WERI-Rb-1 (cell line): ENCODE measurements around the gene RNASE7.

Source experiments
- DNase-seq: peaks from one replicate; pipeline ENCODE4 v3.0.0-alpha.2; 2020
- H3K27ac ChIP-seq: fragments of 250-450 bp; sonication (Bioruptor Pico); 2 replicates; pipeline ENCODE4 v1.5.1; 2020; ENCODE audit warnings: mild to moderate bottlenecking, moderate library complexity
- H3K27me3 ChIP-seq: fragments of 250-450 bp; sonication (Bioruptor Pico); 2 replicates; pipeline ENCODE4 v1.5.1; 2021; ENCODE audit warnings: mild to moderate bottlenecking, low read depth, moderate library complexity; ENCODE audit not compliant: insufficient read depth, severe bottlenecking
- H3K36me3 ChIP-seq: fragments of 250-450 bp; sonication (Bioruptor Pico); 2 replicates; pipeline ENCODE4 v1.5.1; 2020; ENCODE audit warnings: mild to moderate bottlenecking, moderate library complexity
- H3K4me3 ChIP-seq: 2 replicates; pipeline ENCODE4 v1.5.1; 2011; ENCODE audit warnings: low read depth, mild to moderate bottlenecking, control low read depth, low read length
- H3K9me3 ChIP-seq: fragments of 250-450 bp; sonication (Bioruptor Pico); 2 replicates; pipeline ENCODE4 v1.5.1; 2021; ENCODE audit warnings: mild to moderate bottlenecking, moderate library complexity; ENCODE audit not compliant: severe bottlenecking
- CTCF ChIP-seq: IDR thresholded peaks from 2 replicates; pipeline ENCODE4 v1.5.1; 2011; ENCODE audit warnings: low read depth, mild to moderate bottlenecking, control low read depth, inconsistent platforms, low read length

RNASE7 gene

DNA sequence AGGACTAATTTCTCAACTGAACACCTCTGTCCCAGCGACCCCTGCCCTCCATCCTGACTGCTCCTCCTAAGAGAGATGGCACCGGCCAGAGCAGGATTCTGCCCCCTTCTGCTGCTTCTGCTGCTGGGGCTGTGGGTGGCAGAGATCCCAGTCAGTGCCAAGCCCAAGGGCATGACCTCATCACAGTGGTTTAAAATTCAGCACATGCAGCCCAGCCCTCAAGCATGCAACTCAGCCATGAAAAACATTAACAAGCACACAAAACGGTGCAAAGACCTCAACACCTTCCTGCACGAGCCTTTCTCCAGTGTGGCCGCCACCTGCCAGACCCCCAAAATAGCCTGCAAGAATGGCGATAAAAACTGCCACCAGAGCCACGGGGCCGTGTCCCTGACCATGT lies 756 bp downstream of the RNASE7 start:
- TF ChIP-seq CTCF: no peak
- Histone ChIP-seq H3K36me3 (no peaks in the 10 kb centered on the region), H3K27ac (no peak overlapping the region), H3K9me3 (no peaks in the 10 kb centered on the region), H3K27me3 (no peaks in the 10 kb centered on the region), H3K4me3 (no peak overlapping the region)
- DNase-seq: no peak

DNA sequence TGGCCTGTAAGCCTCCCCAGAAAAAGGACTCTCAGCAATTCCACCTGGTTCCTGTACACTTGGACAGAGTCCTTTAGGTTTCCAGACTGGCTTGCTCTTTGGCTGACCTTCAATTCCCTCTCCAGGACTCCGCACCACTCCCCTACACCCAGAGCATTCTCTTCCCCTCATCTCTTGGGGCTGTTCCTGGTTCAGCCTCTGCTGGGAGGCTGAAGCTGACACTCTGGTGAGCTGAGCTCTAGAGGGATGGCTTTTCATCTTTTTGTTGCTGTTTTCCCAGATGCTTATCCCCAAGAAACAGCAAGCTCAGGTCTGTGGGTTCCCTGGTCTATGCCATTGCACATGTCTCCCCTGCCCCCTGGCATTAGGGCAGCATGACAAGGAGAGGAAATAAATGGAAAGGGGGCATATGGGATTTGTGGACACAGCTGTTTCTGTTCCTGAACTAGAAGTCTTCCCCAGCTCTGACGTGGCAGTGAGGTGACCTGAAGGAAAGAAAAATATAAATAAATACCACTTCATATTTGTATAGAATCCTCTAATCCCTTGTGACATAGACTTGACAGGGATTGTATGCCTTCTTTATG lies 1.3 kb downstream of the RNASE7 start:
- H3K4me3 ChIP-seq: no peak overlapping the region
- no peaks in the 10 kb centered on the region for H3K9me3 ChIP-seq
- TF ChIP-seq CTCF: no peak
- H3K36me3 ChIP-seq: no peaks in the 10 kb centered on the region
- H3K27me3 ChIP-seq: no peaks in the 10 kb centered on the region
- H3K27ac ChIP-seq: no peak overlapping the region
- no peak for DNase-seq

- Histone ChIP-seq H3K27me3 (no peaks in the 10 kb centered on the region), H3K9me3 (no peaks in the 10 kb centered on the region), H3K36me3 (no peaks in the 10 kb centered on the region), H3K27ac (no peak overlapping the region), H3K4me3 (no peak overlapping the region)
- DNase-seq: peak; percentile 56
- no peak for TF ChIP-seq CTCF
Observed at GRCh38 chr14:21043974-21044618, 1.9 kb downstream of the RNASE7 start.

DNA sequence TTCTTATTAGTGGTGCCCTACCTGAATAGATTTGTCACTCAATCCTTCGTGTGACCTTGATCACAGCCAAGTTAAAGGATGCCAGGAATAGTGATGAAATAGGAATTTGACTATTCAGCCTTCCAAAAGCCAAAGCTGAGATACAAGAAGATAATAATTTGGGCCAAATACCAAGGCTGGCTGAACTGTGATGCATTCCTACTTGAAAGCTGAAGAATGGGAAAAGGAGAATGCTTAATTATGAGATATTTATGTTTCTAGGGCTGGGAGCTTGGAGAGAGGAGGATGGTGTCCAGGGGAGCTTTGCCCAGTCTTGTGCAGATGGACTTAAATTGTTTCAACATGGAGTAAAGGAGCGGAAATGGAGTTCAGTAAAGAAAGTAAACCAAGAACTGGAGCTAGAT lies 5.2 kb downstream of the RNASE7 start:
- H3K9me3 ChIP-seq: no peaks in the 10 kb centered on the region
- H3K4me3 ChIP-seq: no peak overlapping the region
- DNase-seq: no peak
- no peak overlapping the region for H3K27ac ChIP-seq
- no peaks in the 10 kb centered on the region for H3K36me3 ChIP-seq
- TF ChIP-seq CTCF: no peak
- H3K27me3 ChIP-seq: no peaks in the 10 kb centered on the region

- DNase-seq: no peak
- no peak for TF ChIP-seq CTCF
- H3K27ac ChIP-seq: no peak overlapping the region
Observed at GRCh38 chr14:21048638-21049037, 6.5 kb downstream of the RNASE7 start.

GRCh38 chr14:21049271-21049673 lies 7.1 kb downstream of the RNASE7 start:
- H3K27ac ChIP-seq: no peak overlapping the region
- H3K4me3 ChIP-seq: no peak overlapping the region
- no peaks in the 10 kb centered on the region for H3K36me3 ChIP-seq
- no peak for DNase-seq
- H3K9me3 ChIP-seq: no peaks in the 10 kb centered on the region
- no peak for TF ChIP-seq CTCF
- no peaks in the 10 kb centered on the region for H3K27me3 ChIP-seq

More at GRCh38 chr14:21048638-21049037, 6.5 kb downstream of the RNASE7 start:
- H3K27me3 ChIP-seq: no peaks in the 10 kb centered on the region
- H3K4me3 ChIP-seq: no peak overlapping the region
- H3K36me3 ChIP-seq: no peaks in the 10 kb centered on the region
- no peaks in the 10 kb centered on the region for H3K9me3 ChIP-seq
